HCT116 (cell line): Measurements from ENCODE around the gene GGT5. TPM values are rescaled to one million over a fixed set of nuclear protein-coding genes. Genes with fewer than 3 reads are reported as not detected.
"Not testable (repeated sequence)": the region's sequence is repeated elsewhere in the genome, so short reads cannot be mapped to it uniquely, and the experiment has no call there.

Experiments used
- ATAC-seq: fragments of 200-7000 bp; cut with Tn5 transposase; 2 replicates; pipeline ENCODE4 v1.9.1; 2020; ENCODE audit warnings: mild to moderate bottlenecking, moderate library complexity
- BruUV-seq: library from RNA; stranded (reverse); fragments of 400-500 nt; replicated peaks from 2 replicates; lab custom pipeline; 2021; lab: Mats Ljungman, UMichigan
- CTCF ChIA-PET: fragments of 300-600 bp; sonication (Branson Sonifier 250); formaldehyde crosslinking; loops from one replicate; lab custom pipeline; 2021; ENCODE audit warnings: antibody characterized with exemption; lab: Charles Lee
- POLR2A ChIA-PET: fragments of 300-600, 350-600 bp; sonication (Branson Sonifier 250); formaldehyde crosslinking; loops from one replicate; lab custom pipeline; 2021; ENCODE audit warnings: antibody characterized with exemption; lab: Charles Lee
- RAD21 ChIA-PET, 2 experiments: fragments of 300-600 bp; sonication (Branson Sonifier 250); formaldehyde crosslinking; loops; one replicate each; lab custom pipeline; 2023; ENCODE audit warnings: low total read pairs in 2 of 2; ENCODE audit not compliant: uncharacterized antibody in 2 of 2, unreplicated experiment in 2 of 2, low non-redundant PET in 1 of 2; lab: Charles Lee
- DNase-seq: peaks from one replicate; pipeline ENCODE4 v3.0.0-alpha.2; 2010; ENCODE audit warnings: low read depth, low spot score
- H2AFZ ChIP-seq: fragments of 200-600 bp; shearing (Covaris generic), sonication (generic); 2 replicates; pipeline ENCODE4 v1.6.1; 2017; ENCODE audit warnings: low read depth, mixed run types, mixed read lengths, antibody characterized with exemption, low read length; ENCODE audit not compliant: poor library complexity, severe bottlenecking
- H3K27ac ChIP-seq: 2 replicates; pipeline ENCODE4 v1.5.1; 2012; ENCODE audit warnings: low read depth, low read length
- H3K27me3 ChIP-seq: fragments of 200-600 bp; sonication (generic); 2 replicates; pipeline ENCODE4 v1.6.1; 2016; ENCODE audit warnings: mixed run types, low read length, mixed read lengths; ENCODE audit not compliant: insufficient read depth
- H3K36me3 ChIP-seq, 2 experiments: fragments of 200-500 bp in 1 of 2; fragments of 200-600 bp in 1 of 2; sonication (Bioruptor generic) in 1 of 2; sonication (generic) in 1 of 2; 2 replicates each; pipeline versions ENCODE4 v1.5.1 to v1.6.1; 2014 to 2016; ENCODE audit warnings: low read length in 2 of 2, inconsistent platforms in 1 of 2, mixed read lengths in 1 of 2, mixed run types in 1 of 2; ENCODE audit not compliant: insufficient read depth in 2 of 2, control insufficient read depth in 1 of 2
- H3K4me1 ChIP-seq, 2 experiments: fragments of 200-600 bp in 1 of 2; sonication (generic) in 1 of 2; 2 replicates each; pipeline versions ENCODE4 v1.5.1 to v1.6.1; 2012 to 2017; ENCODE audit warnings: low read length in 2 of 2, inconsistent platforms in 1 of 2, mild to moderate bottlenecking in 1 of 2, mixed read lengths in 1 of 2, mixed run types in 1 of 2, moderate library complexity in 1 of 2; ENCODE audit not compliant: insufficient read depth in 2 of 2, control insufficient read depth in 1 of 2
- H3K4me2 ChIP-seq: fragments of 200-600 bp; sonication (generic); 2 replicates; pipeline ENCODE4 v1.6.1; 2017; ENCODE audit warnings: mixed run types, low read length, mixed read lengths
- H3K4me3 ChIP-seq, 2 experiments: fragments of 200-600 bp in 1 of 2; sonication (generic) in 1 of 2; replicated peaks in 1 of 2; 2 replicates each; pipeline ENCODE4 v1.5.1; 2011 to 2016; ENCODE audit warnings: low read length in 2 of 2, control low read depth in 1 of 2, low read depth in 1 of 2, mild to moderate bottlenecking in 1 of 2, mixed read lengths in 1 of 2, mixed run types in 1 of 2
- H3K79me2 ChIP-seq: fragments of 200-600 bp; sonication (generic); 2 replicates; pipeline ENCODE4 v1.6.1; 2017; ENCODE audit warnings: mild to moderate bottlenecking, mixed run types, low read length, moderate library complexity, mixed read lengths; ENCODE audit not compliant: insufficient read depth
- H3K9ac ChIP-seq: fragments of 200-600 bp; sonication (generic); 2 replicates; pipeline ENCODE4 v1.6.1; 2016; ENCODE audit warnings: low read length, mixed read lengths
- H3K9me2 ChIP-seq: fragments of 200-600 bp; sonication (generic), shearing (Covaris generic); 2 replicates; pipeline ENCODE4 v1.6.1; 2017; ENCODE audit warnings: mixed run types, mild to moderate bottlenecking, moderate library complexity; ENCODE audit not compliant: insufficient read depth
- H3K9me3 ChIP-seq, 2 experiments: fragments of 200-500 bp in 1 of 2; fragments of 200-600 bp in 1 of 2; sonication (Bioruptor generic) in 1 of 2; sonication (generic) in 1 of 2; 2 replicates each; pipeline ENCODE4 v1.6.1; 2014 to 2017; ENCODE audit warnings: low read length in 2 of 2, mixed read lengths in 2 of 2, inconsistent platforms in 1 of 2, low read depth in 1 of 2, mild to moderate bottlenecking in 1 of 2, mixed run types in 1 of 2, moderate library complexity in 1 of 2; ENCODE audit not compliant: control insufficient read depth in 1 of 2, insufficient read depth in 1 of 2
- H4K20me1 ChIP-seq: fragments of 200-600 bp; sonication (generic), shearing (Covaris generic); 2 replicates; pipeline ENCODE4 v1.6.1; 2017; ENCODE audit warnings: mixed run types, mild to moderate bottlenecking, moderate library complexity; ENCODE audit not compliant: insufficient read depth
- MAX ChIP-seq: IDR thresholded peaks from 2 replicates; pipeline ENCODE4 v1.6.1; 2012
- RAD21 ChIP-seq: IDR thresholded peaks from 2 replicates; pipeline ENCODE4 v1.6.1; 2012; ENCODE audit warnings: low read depth, mild to moderate bottlenecking
- SRF ChIP-seq: IDR thresholded peaks from 2 replicates; pipeline ENCODE4 v1.6.1; 2012; ENCODE audit warnings: low read depth
- YY1 ChIP-seq: IDR thresholded peaks from 2 replicates; pipeline ENCODE4 v1.6.1; 2011; ENCODE audit warnings: low read length, low read depth, moderate library complexity, mild to moderate bottlenecking; ENCODE audit not compliant: insufficient replicate concordance; ENCODE audit errors: extremely low read depth
- ZFX ChIP-seq: fragments of 450-650 bp; IDR thresholded peaks from 2 replicates; pipeline ENCODE4 v1.6.1; 2017
- intact Hi-C: fragments of 100-400 bp; cut with micrococcal nuclease; formaldehyde crosslinking; loops from 2 replicates; pipeline ENCODE4 v1.10.0; 2022
- total RNA-seq: library from RNA; stranded (reverse); gene quantifications from one replicate; pipeline ENCODE4 v1.2.1, GENCODE V29; 2021; ENCODE audit not compliant: unreplicated experiment
- TF ChIP-seq, protein P1 (sequence below): IDR thresholded peaks from 2 replicates; pipeline ENCODE4 v1.6.1; 2012

Gene GGT5
- total RNA-seq, 1 experiment from 2014 or later, result 0.57 TPM

GRCh38 chr22:24265734-24266133 lies 20.9 kb upstream of the GGT5 start:
- ATAC-seq (no peak), DNase-seq (no peak)
- no peak overlapping the region for H3K4me3 ChIP-seq
- H3K4me2 ChIP-seq, result no peak overlapping the region
- TF ChIP-seq YY1 (no peak), ZFX (no peak), SRF (no peak), MAX (no peak), RAD21 (no peak)
- TF ChIP-seq, protein P1, sequence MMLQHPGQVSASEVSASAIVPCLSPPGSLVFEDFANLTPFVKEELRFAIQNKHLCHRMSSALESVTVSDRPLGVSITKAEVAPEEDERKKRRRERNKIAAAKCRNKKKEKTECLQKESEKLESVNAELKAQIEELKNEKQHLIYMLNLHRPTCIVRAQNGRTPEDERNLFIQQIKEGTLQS, result no peak
- peaks cover 1% of the 10 kb centered on the region; the same call in 1 of the 2 replicates for H3K79me2 ChIP-seq
- intact Hi-C loops, result no loop called here
- no peak overlapping the region for H2AFZ ChIP-seq
- H3K9me2 ChIP-seq, result no peaks in the 10 kb centered on the region
- no peaks in the 10 kb centered on the region for H4K20me1 ChIP-seq
- CTCF ChIA-PET, result no interaction called here
- H3K36me3 ChIP-seq, result no peaks in the 10 kb centered on the region
- no peaks in the 10 kb centered on the region for H3K9me3 ChIP-seq
- no peaks in the 10 kb centered on the region for H3K27me3 ChIP-seq
- RAD21 ChIA-PET, result no interaction called here
- H3K27ac ChIP-seq, result no peak overlapping the region
- no peak overlapping the region for H3K9ac ChIP-seq
- POLR2A ChIA-PET, result no interaction called here
- peaks cover 7 to 10% of the 10 kb centered on the region in 2 experiments for H3K4me1 ChIP-seq
- BruUV-seq, result no TSS peak

- H3K9me3 ChIP-seq, BruUV-seq, intact Hi-C loops, H3K36me3 ChIP-seq, H2AFZ ChIP-seq, RAD21 ChIA-PET, H4K20me1 ChIP-seq, H3K27ac ChIP-seq, H3K27me3 ChIP-seq, H3K9me2 ChIP-seq, H3K4me2 ChIP-seq, H3K9ac ChIP-seq, POLR2A ChIA-PET, CTCF ChIA-PET, ATAC-seq, DNase-seq, H3K79me2 ChIP-seq, H3K4me3 ChIP-seq, H3K4me1 ChIP-seq: not testable (repeated sequence)
Measured at GRCh38 chr22:24264329-24264896, 19.5 kb upstream of the GGT5 start.

GRCh38 chr22:24263479-24263878 lies 18.6 kb upstream of the GGT5 start:
- POLR2A ChIA-PET, H3K27ac ChIP-seq, intact Hi-C loops, H3K4me2 ChIP-seq, H3K4me3 ChIP-seq, H4K20me1 ChIP-seq, DNase-seq, H3K36me3 ChIP-seq, H3K27me3 ChIP-seq, RAD21 ChIA-PET, H3K79me2 ChIP-seq, CTCF ChIA-PET, ATAC-seq, H3K9ac ChIP-seq, H2AFZ ChIP-seq, H3K4me1 ChIP-seq, BruUV-seq, H3K9me3 ChIP-seq, H3K9me2 ChIP-seq: not testable (repeated sequence)

GRCh38 chr22:24262185-24262749 lies 17.4 kb upstream of the GGT5 start:
- BruUV-seq, H3K4me3 ChIP-seq, H3K27me3 ChIP-seq, H2AFZ ChIP-seq, intact Hi-C loops, RAD21 ChIA-PET, H3K36me3 ChIP-seq, H4K20me1 ChIP-seq, H3K27ac ChIP-seq, H3K4me2 ChIP-seq, CTCF ChIA-PET, ATAC-seq, H3K79me2 ChIP-seq, H3K9ac ChIP-seq, H3K9me3 ChIP-seq, H3K9me2 ChIP-seq, DNase-seq, POLR2A ChIA-PET, H3K4me1 ChIP-seq: not testable (repeated sequence)
